SH-SY5Y (cell line): ENCODE data around the gene ATL2.

Experiments
- GATA2 ChIP-seq: IDR thresholded peaks from 2 replicates; pipeline ENCODE4 v1.6.1; 2011; ENCODE audit warnings: mild to moderate bottlenecking, low read depth, low read length
- GATA3 ChIP-seq: IDR thresholded peaks from 2 replicates; pipeline ENCODE4 v1.6.1; 2011; ENCODE audit warnings: low read depth, mild to moderate bottlenecking, low read length, moderate library complexity

GRCh38 chr2:38374984-38375383, 2.1 kb downstream of the ATL2 start:
- TF ChIP-seq GATA2 (no peak), GATA3 (no peak)
